SKM-1 (cell line): ENCODE measurements around the gene PTEN.
A peak's percentile ranks its signal among the peaks of the same experiment; 100 is the strongest.
"Not testable (repeated sequence)": the region's sequence is repeated elsewhere in the genome, so short reads cannot be mapped to it uniquely, and the experiment has no call there.

Experiments used
- DNase-seq: peaks from one replicate; lab custom pipeline; 2025; ENCODE audit not compliant: unreplicated experiment; lab: John Stamatoyannopoulos, UW

The PTEN gene

GRCh38 chr10:87844837-87845623 is 18.4 kb upstream of the PTEN start:
- DNase-seq, result no peak

GRCh38 chr10:87845624-87845998 is 17.8 kb upstream of the PTEN start:
- no peak for DNase-seq

GRCh38 chr10:87846023-87846422 is 17.4 kb upstream of the PTEN start:
- no peak for DNase-seq

- not testable (repeated sequence) for DNase-seq
Observed at GRCh38 chr10:87846711-87847110, 16.7 kb upstream of the PTEN start.

GRCh38 chr10:87847550-87847949 is 15.9 kb upstream of the PTEN start:
- no peak for DNase-seq

DNA sequence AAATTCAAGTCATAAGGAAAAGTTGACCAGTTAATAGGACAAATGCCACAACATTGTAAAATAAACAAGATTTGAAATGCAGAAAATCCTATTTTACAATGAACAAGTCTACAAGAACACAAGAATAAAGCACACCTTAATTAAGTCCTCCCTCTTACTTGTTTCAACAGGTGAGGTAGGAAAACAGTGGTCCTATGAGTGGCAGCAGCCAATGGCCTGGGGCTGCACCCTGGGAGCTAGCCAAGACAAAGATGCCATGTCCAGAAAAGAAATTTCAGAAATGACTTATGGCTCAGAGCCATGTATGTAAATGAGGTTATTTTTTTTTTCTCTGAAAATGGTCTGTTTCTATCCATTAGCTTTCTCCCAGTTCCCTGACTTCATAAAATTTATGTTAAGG is 14.4 kb upstream of the PTEN start:
- DNase-seq, result no peak

- peak; percentile 35 for DNase-seq
Observed at GRCh38 chr10:87850742-87851205, 12.7 kb upstream of the PTEN start.

- no peak for DNase-seq
Observed at GRCh38 chr10:87852089-87852488, 11.3 kb upstream of the PTEN start.

DNA sequence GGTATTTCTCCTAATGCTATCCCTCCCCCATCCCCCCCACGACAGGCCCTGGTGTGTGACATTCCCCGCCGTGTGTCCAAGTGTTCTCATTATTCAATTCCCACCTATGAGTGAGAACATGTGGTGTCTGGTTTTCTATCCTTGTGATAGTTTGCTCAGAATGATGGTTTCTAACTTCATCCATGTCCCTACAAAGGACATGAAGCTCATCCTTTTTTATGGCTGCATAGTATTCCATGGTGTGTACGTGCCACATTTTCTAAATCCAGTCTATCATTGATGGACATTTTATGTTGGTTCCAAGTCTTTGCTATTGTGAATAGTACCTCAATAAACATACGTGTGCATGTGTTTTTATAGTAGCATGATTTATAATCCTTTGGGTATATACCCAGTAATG is 8.2 kb upstream of the PTEN start:
- not testable (repeated sequence) for DNase-seq

GRCh38 chr10:87855665-87856064 is 7.8 kb upstream of the PTEN start:
- DNase-seq, result not testable (repeated sequence)

DNA sequence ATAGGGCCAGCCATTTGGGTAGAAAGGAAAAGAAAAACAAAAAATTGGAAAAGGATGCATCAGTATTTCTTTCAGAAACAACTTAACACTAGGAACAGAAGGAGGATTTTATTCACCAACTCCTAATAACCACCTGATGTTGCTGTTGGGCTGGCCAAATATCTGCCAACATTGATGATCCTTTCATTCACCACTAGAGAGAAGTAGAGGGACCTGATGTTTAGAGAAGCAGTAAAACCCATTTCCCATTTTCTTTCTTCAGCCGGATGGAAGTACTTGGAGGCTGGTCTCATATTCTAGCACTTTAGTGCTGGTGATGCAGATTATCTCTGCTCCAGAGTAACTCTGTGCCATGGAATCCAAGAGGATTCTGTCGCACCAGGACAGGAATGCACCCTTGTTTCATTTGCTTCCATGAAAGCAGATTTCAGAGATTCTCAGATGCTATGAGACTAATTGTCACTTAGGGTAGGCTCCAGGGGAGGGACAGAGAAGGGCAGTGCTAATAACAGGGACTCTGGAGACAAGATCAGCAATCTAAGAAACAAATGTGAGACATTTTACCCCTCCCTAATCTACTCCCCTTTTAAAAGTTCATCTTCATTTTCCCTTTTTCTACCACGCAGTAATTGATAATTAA is 3.1 kb upstream of the PTEN start:
- DNase-seq, result peak; percentile 72

DNA sequence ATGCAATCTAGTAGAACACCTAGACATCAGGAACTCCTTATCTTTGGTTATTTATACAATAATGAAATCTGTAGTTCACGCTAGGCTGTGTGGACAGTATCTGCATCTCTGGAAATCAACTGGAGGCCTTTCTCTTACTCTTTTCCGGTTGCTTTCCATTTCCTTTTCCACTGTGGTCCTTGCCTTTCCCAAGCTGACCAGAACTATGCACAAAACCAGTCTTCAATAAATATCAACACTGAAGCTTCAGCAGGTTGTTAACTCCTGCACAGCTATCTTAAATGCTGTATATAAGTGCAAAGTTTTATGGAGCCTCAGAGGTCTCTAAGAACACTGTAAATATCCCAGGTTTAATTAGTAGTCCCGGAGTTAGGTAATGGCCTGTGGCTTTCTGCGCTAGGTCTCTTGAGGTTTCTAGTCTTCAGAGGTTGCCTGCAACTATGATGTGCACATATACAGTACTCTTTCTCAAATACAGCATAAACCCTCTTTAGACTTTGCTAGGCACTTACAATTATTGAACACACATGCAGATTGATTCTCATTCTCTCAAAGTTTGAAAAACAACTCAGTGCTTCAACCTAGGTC is 2.5 kb upstream of the PTEN start:
- no peak for DNase-seq

DNA sequence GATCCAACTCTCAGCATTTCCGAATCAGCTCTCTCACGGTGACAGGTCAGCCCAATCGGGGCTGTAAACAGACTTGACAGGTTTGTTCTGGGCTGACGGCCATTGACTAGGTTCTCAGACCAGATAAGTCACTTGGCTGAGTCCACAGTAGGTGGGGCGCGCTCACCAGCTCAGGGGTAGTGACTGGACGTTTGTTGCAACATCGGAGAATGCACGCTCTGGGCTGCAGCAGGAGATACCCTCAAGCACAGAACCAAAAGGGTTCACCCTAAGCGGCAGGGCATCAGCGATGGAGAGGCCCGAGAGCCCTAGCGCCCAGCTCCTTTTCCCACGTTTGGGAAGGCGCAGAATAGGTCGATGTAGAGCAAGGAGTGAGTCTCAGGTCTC is 1.9 kb upstream of the PTEN start:
- no peak for DNase-seq

DNA sequence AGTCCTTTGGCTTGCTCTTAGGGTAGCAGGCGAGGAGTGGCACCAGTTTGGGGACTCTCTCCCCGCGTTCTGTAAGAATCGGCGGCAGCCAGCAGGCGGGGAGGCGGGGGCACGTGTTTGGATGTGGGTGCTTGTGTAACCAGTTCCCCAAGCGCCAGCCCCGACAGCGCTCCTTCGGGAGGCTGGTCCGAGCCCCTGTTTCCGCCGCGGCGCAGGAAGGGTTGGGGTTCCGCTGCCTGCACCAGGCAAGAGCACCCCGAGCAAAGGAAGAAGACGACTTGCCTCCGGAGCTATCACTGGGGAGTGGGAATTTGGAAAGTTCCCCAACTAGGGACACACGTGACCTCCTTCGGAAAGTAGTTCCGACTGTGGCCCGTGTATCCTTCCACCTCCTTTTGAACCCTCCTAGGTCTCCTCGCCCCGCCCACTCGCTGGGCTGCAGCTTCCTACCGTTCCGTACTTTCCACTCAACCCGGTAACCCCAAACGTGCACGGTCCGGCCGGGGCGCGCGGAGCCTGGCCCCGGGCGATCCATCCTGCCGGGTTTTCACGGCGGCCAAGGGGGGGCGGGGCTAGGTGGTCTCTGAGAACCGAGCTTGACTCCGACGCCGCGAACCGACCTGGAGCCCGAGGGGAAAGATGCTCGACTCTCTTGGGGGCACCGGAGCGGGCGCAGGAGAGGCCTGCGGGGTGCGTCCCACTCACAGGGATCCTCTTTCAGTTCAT is 1.3 kb upstream of the PTEN start:
- DNase-seq, result peak; percentile 97

DNA sequence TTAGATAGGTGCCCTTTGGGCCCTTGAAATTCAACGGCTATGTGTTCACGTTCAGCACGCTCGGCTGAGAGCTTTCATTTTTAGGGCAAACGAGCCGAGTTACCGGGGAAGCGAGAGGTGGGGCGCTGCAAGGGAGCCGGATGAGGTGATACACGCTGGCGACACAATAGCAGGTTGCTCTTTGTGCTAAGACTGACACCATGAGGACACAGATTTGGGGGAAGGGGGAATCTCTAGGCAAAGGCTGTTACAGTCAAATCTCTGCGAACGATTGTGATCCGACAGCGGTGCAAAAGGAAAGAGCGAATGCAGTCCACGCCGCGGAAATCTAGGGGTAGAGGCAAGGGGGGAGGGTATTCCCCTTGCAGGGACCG is 759 bp upstream of the PTEN start:
- no peak for DNase-seq

GRCh38 chr10:87863951-87864495 is 598 bp downstream of the PTEN start:
- not testable (repeated sequence) for DNase-seq

DNA sequence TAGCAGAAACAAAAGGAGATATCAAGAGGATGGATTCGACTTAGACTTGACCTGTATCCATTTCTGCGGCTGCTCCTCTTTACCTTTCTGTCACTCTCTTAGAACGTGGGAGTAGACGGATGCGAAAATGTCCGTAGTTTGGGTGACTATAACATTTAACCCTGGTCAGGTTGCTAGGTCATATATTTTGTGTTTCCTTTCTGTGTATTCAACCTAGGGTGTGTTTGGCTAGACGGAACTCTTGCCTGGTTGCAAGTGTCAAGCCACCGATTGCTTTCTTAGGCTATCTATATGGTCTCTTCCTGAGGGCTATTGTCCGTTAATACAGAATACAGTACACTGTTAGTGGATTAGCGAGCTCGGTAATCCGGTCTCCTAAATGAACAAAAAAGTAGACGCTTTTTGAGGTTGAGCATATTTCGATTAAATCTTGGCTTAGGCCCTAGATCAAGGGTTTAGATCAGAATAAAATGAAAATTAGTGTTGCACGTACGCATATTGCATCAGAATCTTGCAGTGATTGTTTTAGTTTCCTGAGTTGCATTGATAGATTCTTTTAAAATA is 1.2 kb downstream of the PTEN start:
- DNase-seq, result no peak

- DNase-seq, result no peak
Observed at GRCh38 chr10:87865241-87865881, 1.9 kb downstream of the PTEN start.

DNA sequence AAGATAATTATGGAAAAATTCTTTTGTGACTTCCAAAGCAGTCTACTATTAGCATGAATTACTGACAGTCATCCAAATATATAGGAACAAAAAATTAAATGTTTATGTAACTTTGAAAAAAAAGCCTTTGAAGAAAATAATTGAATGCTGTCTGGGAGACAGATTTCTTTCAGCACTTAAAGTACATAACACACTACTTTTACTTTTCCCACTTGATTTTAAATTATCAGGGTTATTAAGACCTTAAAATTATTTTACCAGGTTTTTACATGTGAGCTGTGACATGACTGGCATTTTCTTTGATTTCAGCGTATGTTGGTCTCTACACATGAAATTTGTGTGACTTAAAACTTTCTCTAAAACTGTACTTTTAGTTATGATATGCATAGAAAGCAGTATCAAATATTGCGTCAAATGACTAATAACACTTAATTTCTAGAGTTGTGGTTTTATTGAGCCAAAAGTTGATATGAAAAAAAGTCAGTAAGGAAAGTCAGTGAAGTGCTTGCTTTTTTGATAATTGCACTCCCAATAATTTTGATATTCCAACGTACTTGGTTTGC is 3.1 kb downstream of the PTEN start:
- DNase-seq, result no peak

GRCh38 chr10:87867453-87867852 is 4.0 kb downstream of the PTEN start:
- DNase-seq, result no peak
